ENCODE data around the gene CATSPER4. TPM values are rescaled to one million over a fixed set of nuclear protein-coding genes. Genes with fewer than 3 reads are reported as not detected.
A peak's percentile ranks its signal among the peaks of the same experiment; 100 is the strongest.

The CATSPER4 gene
- polyA plus RNA-seq, 3 donors from 2014 or later, result not detected

DNA sequence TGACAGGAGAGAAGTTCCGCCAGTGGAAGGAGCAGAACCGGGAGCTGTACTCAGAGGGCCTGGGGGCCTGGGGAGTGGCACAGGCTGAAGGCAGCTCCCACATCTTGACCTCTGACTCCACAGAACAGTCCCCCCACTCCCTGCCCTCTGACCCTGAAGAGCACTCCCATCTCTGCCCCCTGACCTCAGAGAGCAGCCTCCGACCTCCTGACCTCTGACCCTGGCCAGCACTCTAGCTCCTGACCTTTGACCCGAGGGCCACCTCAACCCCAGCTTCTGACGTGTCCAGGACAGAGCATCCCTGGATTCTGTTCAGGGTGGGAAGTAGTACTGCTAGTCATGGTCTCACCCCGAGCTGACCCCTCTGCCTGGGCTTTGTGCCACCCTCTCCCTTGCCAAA lies 1.1 kb upstream of the CATSPER4 start:
- H3K27ac Mint-ChIP-seq, result no peak overlapping the region
- no peaks in the 10 kb centered on the region for H3K4me1 Mint-ChIP-seq
- H3K4me3 Mint-ChIP-seq, result no peak overlapping the region
- no peaks in the 10 kb centered on the region for H3K9me3 Mint-ChIP-seq
- H3K36me3 Mint-ChIP-seq, result peaks cover 0 to 7% (median 0%) of the 10 kb centered on the region in 3 donors
- no peak for DNase-seq
- peaks cover 0 to 6% (median 2%) of the 10 kb centered on the region in 3 donors for H3K27me3 Mint-ChIP-seq (ENCODE audit: low read depth in 3 of 3)

GRCh38 chr1:26189751-26190275 lies 589 bp upstream of the CATSPER4 start:
- Mint-ChIP-seq H3K27ac (no peak overlapping the region), H3K4me1 (no peaks in the 10 kb centered on the region), H3K9me3 (no peaks in the 10 kb centered on the region), H3K36me3 (peaks cover 0 to 7% (median 0%) of the 10 kb centered on the region in 3 donors), H3K27me3 (ENCODE audit: low read depth in 3 of 3) (peaks cover 0 to 6% (median 2%) of the 10 kb centered on the region in 3 donors), H3K4me3 (no peak overlapping the region)
- DNase-seq, result no peak

DNA sequence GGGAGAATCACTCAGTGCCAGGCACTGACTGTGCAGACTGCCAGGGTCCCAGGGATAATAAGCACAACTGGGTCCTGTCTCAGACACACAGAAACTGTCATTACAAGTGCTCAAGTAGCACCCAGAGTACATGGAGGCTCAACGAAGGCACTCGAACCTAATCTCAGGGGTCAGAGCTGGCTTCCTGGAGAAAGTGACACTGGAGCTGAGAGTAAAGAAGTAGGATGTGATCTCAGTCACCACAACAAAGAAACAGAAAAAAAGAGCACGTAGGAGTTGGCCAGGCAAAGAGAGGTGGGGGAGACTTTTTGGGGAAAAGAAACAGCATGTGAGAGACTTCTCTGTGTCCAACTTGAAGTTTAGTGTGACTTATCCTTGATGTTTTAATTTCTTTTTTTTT lies 1.3 kb downstream of the CATSPER4 start:
- Mint-ChIP-seq H3K27me3 (ENCODE audit: low read depth in 3 of 3) (peaks cover 0 to 6% (median 2%) of the 10 kb centered on the region in 3 donors), H3K4me3 (no peak overlapping the region), H3K4me1 (no peaks in the 10 kb centered on the region), H3K36me3 (peaks cover 0 to 3% (median 0%) of the 10 kb centered on the region in 3 donors), H3K27ac (peak overlapping the region in 1 of 6 donors; percentile 25), H3K9me3 (no peaks in the 10 kb centered on the region)
- no peak for DNase-seq

DNA sequence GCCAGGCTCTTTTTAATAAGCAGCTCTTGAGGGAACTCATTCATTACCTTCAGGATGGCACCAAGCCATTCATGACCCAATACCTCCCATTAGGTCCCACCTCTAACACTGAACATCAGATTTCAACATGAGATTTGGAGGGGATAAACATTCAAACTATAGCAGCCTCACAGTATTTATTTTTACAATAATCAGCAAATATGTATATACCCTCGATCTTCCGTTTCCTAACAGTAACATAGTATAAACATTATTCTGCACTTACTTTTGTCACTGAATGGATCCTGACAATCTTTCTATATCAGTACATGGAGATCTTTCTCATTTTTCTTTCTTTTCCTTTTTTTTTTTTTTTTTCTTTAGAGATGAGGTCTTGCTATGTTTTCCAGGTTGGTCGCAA lies 5.4 kb downstream of the CATSPER4 start:
- Mint-ChIP-seq H3K27me3 (ENCODE audit: low read depth in 3 of 3) (peaks cover 0 to 5% (median 4%) of the 10 kb centered on the region in 3 donors), H3K9me3 (no peaks in the 10 kb centered on the region), H3K4me1 (no peaks in the 10 kb centered on the region), H3K4me3 (no peak overlapping the region), H3K27ac (no peak overlapping the region), H3K36me3 (no peaks in the 10 kb centered on the region)
- DNase-seq, result no peak

DNA sequence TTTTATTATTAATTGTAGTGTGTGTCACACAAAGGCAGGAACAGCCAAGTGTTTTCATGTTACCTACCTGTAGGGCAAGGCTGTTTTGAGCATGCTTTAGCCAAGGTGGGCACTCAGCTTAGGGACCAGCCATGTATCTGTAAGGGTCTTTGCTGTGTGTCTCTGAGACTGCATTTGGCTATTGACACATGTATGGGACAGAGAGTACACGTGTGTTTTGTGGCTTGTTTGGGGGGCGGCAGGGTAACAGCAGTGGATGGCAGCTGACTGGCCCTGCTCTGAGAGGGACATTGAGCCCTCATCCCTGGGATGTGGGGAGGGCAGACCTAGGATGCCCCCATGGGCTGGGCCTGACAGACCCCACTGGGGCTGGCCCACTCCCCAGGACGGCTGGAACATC lies 6.9 kb downstream of the CATSPER4 start:
- H3K36me3 Mint-ChIP-seq, result no peaks in the 10 kb centered on the region
- no peak for DNase-seq
- no peak overlapping the region for H3K27ac Mint-ChIP-seq
- peaks cover 4 to 7% of the 10 kb centered on the region in 2 donors for H3K4me1 Mint-ChIP-seq
- no peaks in the 10 kb centered on the region for H3K9me3 Mint-ChIP-seq
- H3K4me3 Mint-ChIP-seq, result no peak overlapping the region
- peaks cover 0 to 5% (median 0%) of the 10 kb centered on the region in 3 donors for H3K27me3 Mint-ChIP-seq (ENCODE audit: low read depth in 3 of 3)

DNA sequence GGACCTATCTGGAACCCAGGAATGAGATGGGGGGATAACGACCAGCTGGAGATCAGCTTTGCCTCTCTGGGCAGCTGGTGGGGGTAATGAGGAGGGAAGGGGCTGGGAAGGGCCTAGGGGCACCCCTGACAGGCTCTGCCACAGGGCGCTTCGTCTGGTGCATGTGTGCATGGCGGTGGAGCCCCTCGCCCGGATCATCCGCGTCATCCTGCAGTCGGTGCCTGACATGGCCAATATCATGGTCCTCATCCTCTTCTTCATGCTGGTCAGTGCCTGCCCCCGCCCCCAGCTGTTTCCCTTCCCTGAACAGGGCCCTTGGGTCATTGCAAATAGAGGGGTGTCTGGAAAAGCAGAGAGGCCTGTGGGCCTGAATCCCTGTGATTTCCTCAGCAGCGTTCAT lies 7.4 kb downstream of the CATSPER4 start:
- Mint-ChIP-seq H3K27ac (no peak overlapping the region), H3K4me1 (peaks cover 4 to 8% of the 10 kb centered on the region in 2 donors), H3K27me3 (ENCODE audit: low read depth in 3 of 3) (peaks cover 0 to 5% (median 0%) of the 10 kb centered on the region in 3 donors), H3K9me3 (no peaks in the 10 kb centered on the region), H3K4me3 (no peak overlapping the region), H3K36me3 (no peaks in the 10 kb centered on the region)
- DNase-seq, result no peak

DNA sequence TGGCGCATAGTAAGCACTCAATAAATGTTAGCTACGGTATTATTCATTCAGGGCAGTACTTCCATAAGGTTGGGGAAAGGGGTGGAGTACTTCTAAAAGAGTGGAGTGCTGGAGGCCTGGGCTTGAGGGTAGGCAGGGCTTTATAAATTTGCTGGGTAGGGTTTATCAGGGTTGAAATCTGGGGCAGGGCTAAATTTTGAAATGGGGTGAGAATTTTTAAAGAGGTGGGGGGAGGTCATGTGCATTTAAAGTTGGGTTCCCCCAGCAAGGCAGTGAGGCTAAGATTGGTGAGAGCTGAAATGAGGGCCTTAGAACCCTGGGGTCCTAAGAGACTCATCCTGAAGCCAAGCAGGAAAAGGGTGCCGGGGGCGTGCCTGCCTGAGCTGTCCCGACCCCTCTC lies 10.0 kb downstream of the CATSPER4 start:
- Mint-ChIP-seq H3K4me1 (peaks cover 4 to 8% of the 10 kb centered on the region in 2 donors), H3K9me3 (no peaks in the 10 kb centered on the region), H3K36me3 (no peaks in the 10 kb centered on the region), H3K27ac (no peak overlapping the region), H3K27me3 (ENCODE audit: low read depth in 3 of 3) (peaks cover 2 to 7% (median 3%) of the 10 kb centered on the region in 3 donors), H3K4me3 (peak overlapping the region in 1 of 5 donors; percentile 11)
- no peak for DNase-seq

DNA sequence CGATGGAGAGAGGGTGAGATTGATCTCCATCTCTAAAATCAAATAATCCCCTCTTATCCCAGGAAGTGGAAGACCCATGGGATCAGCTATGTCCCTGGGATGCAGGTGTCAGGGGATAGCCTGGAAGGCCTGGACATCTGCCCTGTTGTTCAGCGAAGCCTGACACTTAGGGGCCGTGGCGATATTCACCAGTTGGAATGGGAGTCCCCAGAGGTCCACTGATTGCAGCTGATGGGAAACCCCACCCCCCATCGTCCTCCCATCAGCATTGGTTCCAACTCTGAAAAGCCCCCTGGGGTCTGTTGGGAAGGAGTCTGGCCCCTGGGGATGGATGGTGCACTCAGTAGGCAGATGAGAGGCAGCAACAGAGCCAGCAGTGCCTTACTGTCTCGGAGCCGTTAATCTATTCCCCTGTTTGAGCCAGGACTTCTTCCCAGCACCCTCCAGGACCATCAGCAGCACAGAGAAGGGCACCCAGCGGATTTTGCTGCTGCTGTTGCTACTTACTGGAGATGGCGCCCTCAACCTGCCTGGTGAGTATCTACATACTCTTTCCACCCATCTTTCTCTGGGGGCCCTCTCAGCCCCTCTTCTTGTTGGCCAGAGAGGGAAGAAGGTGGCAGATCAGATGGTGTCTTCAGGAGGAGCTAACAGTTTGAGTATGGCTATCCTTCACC lies 13.4 kb downstream of the CATSPER4 start:
- Mint-ChIP-seq H3K4me3 (no peak overlapping the region), H3K4me1 (peaks cover 4 to 8% of the 10 kb centered on the region in 2 donors), H3K9me3 (no peaks in the 10 kb centered on the region), H3K36me3 (no peaks in the 10 kb centered on the region), H3K27ac (no peak overlapping the region), H3K27me3 (ENCODE audit: low read depth in 3 of 3) (peaks cover 2 to 7% (median 3%) of the 10 kb centered on the region in 3 donors)
- DNase-seq, result no peak

GRCh38 chr1:26210147-26210870 lies 19.9 kb downstream of the CATSPER4 start:
- H3K9me3 Mint-ChIP-seq, result no peaks in the 10 kb centered on the region
- no peaks in the 10 kb centered on the region for H3K36me3 Mint-ChIP-seq
- no peaks in the 10 kb centered on the region for H3K4me1 Mint-ChIP-seq
- DNase-seq, result no peak
- no peak overlapping the region for H3K27ac Mint-ChIP-seq
- peaks cover 0 to 3% (median 2%) of the 10 kb centered on the region in 3 donors for H3K27me3 Mint-ChIP-seq (ENCODE audit: low read depth in 3 of 3)
- no peak overlapping the region for H3K4me3 Mint-ChIP-seq

- H3K9me3 Mint-ChIP-seq, result no peaks in the 10 kb centered on the region
- no peak overlapping the region for H3K27ac Mint-ChIP-seq
- H3K4me3 Mint-ChIP-seq, result no peak overlapping the region
- no peak for DNase-seq
- no peaks in the 10 kb centered on the region for H3K36me3 Mint-ChIP-seq
- H3K4me1 Mint-ChIP-seq, result no peaks in the 10 kb centered on the region
- peaks cover 0 to 3% (median 2%) of the 10 kb centered on the region in 3 donors for H3K27me3 Mint-ChIP-seq (ENCODE audit: low read depth in 3 of 3)
Observed at GRCh38 chr1:26212726-26213125, 22.3 kb downstream of the CATSPER4 start.

DNA sequence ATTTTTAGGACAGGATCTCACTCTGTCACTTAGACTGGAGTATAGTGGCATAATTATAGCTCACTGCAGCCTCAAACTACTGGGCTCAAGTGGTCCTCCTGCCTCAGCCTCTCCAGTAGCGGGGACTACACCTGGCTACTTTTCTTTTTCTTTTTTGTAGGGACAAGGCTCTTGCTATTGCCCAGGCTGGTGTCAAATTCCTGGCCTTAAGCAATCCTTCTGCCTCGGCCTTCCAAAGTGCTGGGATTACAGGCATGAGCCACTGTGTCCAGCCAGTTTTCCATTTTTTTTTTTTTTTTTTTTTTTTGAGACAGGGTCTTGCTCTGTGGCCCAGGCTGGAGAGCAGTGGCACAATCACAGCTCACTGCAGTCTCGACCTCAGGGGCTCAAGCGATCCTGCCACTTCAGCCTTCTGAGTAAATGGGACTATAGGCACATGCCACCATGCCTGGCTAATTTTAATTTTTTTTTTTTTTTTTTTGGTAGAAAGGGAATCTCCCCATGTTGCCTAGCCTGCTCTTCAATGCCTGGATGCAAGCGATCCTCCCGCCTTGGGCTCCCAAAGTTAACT lies 23.0 kb downstream of the CATSPER4 start:
- no peak overlapping the region for H3K4me3 Mint-ChIP-seq
- peaks cover 0 to 3% (median 2%) of the 10 kb centered on the region in 3 donors for H3K27me3 Mint-ChIP-seq (ENCODE audit: low read depth in 3 of 3)
- no peaks in the 10 kb centered on the region for H3K4me1 Mint-ChIP-seq

GRCh38 chr1:26215246-26215645 lies 24.8 kb downstream of the CATSPER4 start:
- Mint-ChIP-seq H3K36me3 (no peaks in the 10 kb centered on the region), H3K9me3 (no peaks in the 10 kb centered on the region), H3K27ac (no peak overlapping the region), H3K4me1 (no peaks in the 10 kb centered on the region), H3K27me3 (ENCODE audit: low read depth in 3 of 3) (peaks cover 0 to 3% (median 0%) of the 10 kb centered on the region in 3 donors), H3K4me3 (no peak overlapping the region)
- no peak for DNase-seq

More for the DNA sequence above, 23.0 kb downstream of the CATSPER4 start:
- no peaks in the 10 kb centered on the region for H3K9me3 Mint-ChIP-seq
- H3K36me3 Mint-ChIP-seq, result no peaks in the 10 kb centered on the region
- no peak overlapping the region for H3K27ac Mint-ChIP-seq
- no peak for DNase-seq

DNA sequence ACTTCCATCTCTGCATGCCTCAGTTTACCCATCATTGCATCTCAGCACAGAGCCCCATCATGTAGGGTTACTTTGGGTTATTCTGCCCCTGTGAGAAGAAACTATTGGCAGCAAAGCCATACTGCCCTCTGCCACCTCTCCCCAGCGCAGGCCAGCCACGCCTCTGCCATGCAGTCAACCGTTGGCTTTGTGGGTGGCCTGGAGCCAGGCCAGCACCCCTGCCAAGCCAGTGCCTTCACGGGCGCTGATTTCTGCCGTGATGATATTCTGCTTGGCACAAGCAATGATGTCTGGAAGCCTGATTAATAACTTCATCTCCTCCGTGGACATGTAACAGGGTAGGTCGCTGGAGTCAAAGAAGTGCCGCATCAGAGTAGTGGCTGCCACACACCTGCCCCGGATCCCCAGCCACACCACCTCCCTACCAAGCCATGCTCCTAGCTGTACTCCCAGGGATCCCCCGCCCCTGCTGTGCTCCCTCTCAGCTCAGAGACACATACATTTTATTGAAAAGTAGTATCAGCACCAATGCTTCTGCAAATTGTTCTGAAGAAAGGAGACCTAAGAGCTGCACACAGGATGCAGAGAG lies 28.6 kb downstream of the CATSPER4 start:
- DNase-seq, result no peak
- Mint-ChIP-seq H3K4me1 (no peaks in the 10 kb centered on the region), H3K27ac (no peak overlapping the region), H3K27me3 (ENCODE audit: low read depth in 3 of 3) (peaks cover 0 to 3% (median 1%) of the 10 kb centered on the region in 3 donors), H3K36me3 (no peaks in the 10 kb centered on the region), H3K4me3 (no peak overlapping the region), H3K9me3 (no peaks in the 10 kb centered on the region)

Measured in immature natural killer cell (primary cell).